ENCODE data around the gene ABCA8. TPM values are rescaled to one million over a fixed set of nuclear protein-coding genes. Genes with fewer than 3 reads are reported as not detected.

ABCA8 gene
- total RNA-seq, 1 experiment from 2014 or later, result 0.15 TPM

DNA sequence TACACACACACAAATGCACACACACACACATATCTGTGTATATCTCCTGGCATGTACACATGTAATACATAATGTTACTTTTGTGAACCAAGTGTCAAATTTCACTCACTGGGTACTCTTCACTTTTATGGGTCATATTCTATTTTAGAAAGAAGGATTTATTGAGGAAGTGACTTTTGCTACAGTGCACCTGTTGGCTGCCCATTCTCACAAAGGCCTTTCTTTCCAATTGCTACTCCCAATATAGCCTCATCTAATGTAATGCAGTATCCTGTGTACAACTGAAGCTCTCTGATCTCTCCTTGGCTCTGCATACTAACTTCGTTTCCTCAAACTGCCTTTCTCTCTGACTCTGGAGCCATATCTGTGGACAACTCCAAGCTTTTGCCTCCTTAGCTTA, 107.5 kb downstream of the ABCA8 start:
- Mint-ChIP-seq H3K9me3 (peaks cover 21% of the 10 kb centered on the region), H3K27ac (no peak overlapping the region), H3K36me3 (no peaks in the 10 kb centered on the region), H3K27me3 (ENCODE audit: low read depth) (no peaks in the 10 kb centered on the region), H3K4me1 (peaks cover 11% of the 10 kb centered on the region), H3K4me3 (no peak overlapping the region)
- CTCF ChIA-PET, result no interaction called here
- POLR2A ChIA-PET, result no interaction called here
- no peak for ATAC-seq
- no peak for DNase-seq (ENCODE audit: low spot score)
- no peak for TF ChIP-seq ELF4 (CRISPR knock-in tag; IDR thresholded peaks at IDR 0.05; ENCODE audit: low read depth)
- TF ChIP-seq RELA (CRISPR knock-in tag; IDR thresholded peaks at IDR 0.05; ENCODE audit: borderline replicate concordance), result no peak
- TF ChIP-seq ZBTB21 (CRISPR knock-in tag; IDR thresholded peaks at IDR 0.05; ENCODE audit: borderline replicate concordance), result no peak
- TF ChIP-seq GRHL2 (CRISPR knock-in tag; IDR thresholded peaks at IDR 0.05; ENCODE audit: insufficient replicate concordance, severe bottlenecking), result no peak
- TF ChIP-seq OVOL2 (CRISPR knock-in tag; IDR thresholded peaks at IDR 0.05; ENCODE audit: borderline replicate concordance), result no peak
- no peak for TF ChIP-seq GTF2I (CRISPR knock-in tag; conservative IDR thresholded peaks at IDR 0.05)
- TF ChIP-seq MYBL2 (CRISPR knock-in tag; IDR thresholded peaks at IDR 0.05), result no peak
- no peak for TF ChIP-seq FOXJ3 (CRISPR knock-in tag; IDR thresholded peaks at IDR 0.05; ENCODE audit: borderline replicate concordance)
- no peak for TF ChIP-seq TEAD4 (CRISPR knock-in tag; IDR thresholded peaks at IDR 0.05)
- no peak for TF ChIP-seq HMGA2 (CRISPR knock-in tag; IDR thresholded peaks at IDR 0.05)
- no peak for TF ChIP-seq NFATC4 (CRISPR knock-in tag; IDR thresholded peaks at IDR 0.05)
- TF ChIP-seq, protein P1, sequence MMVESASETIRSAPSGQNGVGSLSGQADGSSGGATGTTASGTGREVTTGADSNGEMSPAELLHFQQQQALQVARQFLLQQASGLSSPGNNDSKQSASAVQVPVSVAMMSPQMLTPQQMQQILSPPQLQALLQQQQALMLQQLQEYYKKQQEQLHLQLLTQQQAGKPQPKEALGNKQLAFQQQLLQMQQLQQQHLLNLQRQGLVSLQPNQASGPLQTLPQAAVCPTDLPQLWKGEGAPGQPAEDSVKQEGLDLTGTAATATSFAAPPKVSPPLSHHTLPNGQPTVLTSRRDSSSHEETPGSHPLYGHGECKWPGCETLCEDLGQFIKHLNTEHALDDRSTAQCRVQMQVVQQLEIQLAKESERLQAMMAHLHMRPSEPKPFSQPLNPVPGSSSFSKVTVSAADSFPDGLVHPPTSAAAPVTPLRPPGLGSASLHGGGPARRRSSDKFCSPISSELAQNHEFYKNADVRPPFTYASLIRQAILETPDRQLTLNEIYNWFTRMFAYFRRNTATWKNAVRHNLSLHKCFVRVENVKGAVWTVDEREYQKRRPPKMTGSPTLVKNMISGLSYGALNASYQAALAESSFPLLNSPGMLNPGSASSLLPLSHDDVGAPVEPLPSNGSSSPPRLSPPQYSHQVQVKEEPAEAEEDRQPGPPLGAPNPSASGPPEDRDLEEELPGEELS (CRISPR knock-in tag; IDR thresholded peaks at IDR 0.05), result no peak

DNA sequence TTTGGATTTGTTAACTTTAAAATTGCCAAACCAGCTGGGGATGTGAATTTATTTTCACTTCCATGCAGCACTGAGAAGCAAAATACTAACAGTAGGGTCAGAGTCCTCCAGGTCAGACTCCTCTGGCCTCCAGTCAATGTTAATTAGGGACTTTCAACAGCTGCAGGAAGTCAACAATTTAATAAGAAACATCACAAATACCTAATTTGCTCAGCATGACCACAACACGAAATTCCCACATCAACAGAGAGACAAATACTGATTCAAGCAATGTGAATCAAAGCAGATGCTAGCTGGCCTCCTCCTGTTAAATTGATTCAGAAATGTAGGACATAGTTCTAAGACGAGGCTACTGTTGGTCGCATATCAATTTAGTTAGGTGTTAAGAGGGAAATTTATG, 111.7 kb downstream of the ABCA8 start:
- H3K27ac Mint-ChIP-seq, result no peak overlapping the region; the same call in 1 of the 2 replicates
- TF ChIP-seq NR1H2 (CRISPR knock-in tag; IDR thresholded peaks at IDR 0.05) (no peak), NFATC4 (CRISPR knock-in tag; IDR thresholded peaks at IDR 0.05) (no peak), SMAD3 (CRISPR knock-in tag; IDR thresholded peaks at IDR 0.05; ENCODE audit: borderline replicate concordance) (no peak), CBFB (CRISPR knock-in tag; IDR thresholded peaks at IDR 0.05; ENCODE audit: low read depth) (no peak)
- TF ChIP-seq, protein P2, sequence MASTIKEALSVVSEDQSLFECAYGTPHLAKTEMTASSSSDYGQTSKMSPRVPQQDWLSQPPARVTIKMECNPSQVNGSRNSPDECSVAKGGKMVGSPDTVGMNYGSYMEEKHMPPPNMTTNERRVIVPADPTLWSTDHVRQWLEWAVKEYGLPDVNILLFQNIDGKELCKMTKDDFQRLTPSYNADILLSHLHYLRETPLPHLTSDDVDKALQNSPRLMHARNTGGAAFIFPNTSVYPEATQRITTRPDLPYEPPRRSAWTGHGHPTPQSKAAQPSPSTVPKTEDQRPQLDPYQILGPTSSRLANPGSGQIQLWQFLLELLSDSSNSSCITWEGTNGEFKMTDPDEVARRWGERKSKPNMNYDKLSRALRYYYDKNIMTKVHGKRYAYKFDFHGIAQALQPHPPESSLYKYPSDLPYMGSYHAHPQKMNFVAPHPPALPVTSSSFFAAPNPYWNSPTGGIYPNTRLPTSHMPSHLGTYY (CRISPR knock-in tag; IDR thresholded peaks at IDR 0.05), result no peak
- TF ChIP-seq, protein P3, sequence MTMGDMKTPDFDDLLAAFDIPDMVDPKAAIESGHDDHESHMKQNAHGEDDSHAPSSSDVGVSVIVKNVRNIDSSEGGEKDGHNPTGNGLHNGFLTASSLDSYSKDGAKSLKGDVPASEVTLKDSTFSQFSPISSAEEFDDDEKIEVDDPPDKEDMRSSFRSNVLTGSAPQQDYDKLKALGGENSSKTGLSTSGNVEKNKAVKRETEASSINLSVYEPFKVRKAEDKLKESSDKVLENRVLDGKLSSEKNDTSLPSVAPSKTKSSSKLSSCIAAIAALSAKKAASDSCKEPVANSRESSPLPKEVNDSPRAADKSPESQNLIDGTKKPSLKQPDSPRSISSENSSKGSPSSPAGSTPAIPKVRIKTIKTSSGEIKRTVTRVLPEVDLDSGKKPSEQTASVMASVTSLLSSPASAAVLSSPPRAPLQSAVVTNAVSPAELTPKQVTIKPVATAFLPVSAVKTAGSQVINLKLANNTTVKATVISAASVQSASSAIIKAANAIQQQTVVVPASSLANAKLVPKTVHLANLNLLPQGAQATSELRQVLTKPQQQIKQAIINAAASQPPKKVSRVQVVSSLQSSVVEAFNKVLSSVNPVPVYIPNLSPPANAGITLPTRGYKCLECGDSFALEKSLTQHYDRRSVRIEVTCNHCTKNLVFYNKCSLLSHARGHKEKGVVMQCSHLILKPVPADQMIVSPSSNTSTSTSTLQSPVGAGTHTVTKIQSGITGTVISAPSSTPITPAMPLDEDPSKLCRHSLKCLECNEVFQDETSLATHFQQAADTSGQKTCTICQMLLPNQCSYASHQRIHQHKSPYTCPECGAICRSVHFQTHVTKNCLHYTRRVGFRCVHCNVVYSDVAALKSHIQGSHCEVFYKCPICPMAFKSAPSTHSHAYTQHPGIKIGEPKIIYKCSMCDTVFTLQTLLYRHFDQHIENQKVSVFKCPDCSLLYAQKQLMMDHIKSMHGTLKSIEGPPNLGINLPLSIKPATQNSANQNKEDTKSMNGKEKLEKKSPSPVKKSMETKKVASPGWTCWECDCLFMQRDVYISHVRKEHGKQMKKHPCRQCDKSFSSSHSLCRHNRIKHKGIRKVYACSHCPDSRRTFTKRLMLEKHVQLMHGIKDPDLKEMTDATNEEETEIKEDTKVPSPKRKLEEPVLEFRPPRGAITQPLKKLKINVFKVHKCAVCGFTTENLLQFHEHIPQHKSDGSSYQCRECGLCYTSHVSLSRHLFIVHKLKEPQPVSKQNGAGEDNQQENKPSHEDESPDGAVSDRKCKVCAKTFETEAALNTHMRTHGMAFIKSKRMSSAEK (CRISPR knock-in tag; IDR thresholded peaks at IDR 0.05; ENCODE audit: borderline replicate concordance), result no peak
- TF ChIP-seq, protein P4, sequence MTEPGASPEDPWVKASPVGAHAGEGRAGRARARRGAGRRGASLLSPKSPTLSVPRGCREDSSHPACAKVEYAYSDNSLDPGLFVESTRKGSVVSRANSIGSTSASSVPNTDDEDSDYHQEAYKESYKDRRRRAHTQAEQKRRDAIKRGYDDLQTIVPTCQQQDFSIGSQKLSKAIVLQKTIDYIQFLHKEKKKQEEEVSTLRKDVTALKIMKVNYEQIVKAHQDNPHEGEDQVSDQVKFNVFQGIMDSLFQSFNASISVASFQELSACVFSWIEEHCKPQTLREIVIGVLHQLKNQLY (CRISPR knock-in tag; IDR thresholded peaks at IDR 0.05), result no peak
- TF ChIP-seq, protein P1 (CRISPR knock-in tag; IDR thresholded peaks at IDR 0.05), result no peak
- TF ChIP-seq, protein P5, sequence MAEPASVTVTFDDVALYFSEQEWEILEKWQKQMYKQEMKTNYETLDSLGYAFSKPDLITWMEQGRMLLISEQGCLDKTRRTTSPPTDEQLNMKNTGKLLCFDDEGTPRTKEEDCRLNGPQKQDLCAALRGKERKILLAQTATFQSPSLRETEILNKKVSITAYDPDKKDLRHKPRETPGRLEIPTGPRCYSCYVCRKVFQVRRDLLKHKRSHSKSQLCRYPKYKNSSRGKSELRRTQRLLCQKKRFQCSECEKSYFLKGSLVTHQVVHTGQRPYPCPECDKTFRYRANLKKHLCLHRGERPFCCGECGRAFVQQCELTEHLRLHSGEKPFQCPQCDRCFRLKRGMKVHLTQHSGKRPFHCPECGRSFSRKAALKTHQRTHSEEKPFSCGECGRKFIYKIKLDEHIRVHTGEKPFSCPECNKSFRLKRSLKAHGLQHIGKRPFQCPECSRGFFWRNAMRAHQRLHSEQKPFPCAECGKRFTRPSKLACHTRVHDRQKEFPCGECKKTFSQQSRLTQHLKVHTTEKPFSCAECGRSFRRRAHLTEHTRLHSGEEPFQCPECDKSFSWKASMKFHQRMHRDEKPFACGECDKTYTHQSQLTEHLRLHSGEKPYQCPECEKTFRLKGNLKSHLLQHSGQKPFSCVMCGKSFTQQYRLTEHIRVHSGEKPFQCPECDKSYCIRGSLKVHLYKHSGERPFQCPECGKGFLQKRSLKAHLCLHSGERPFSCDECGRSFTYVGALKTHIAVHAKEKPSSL (CRISPR knock-in tag; conservative IDR thresholded peaks at IDR 0.05), result no peak
- TF ChIP-seq, protein P6, sequence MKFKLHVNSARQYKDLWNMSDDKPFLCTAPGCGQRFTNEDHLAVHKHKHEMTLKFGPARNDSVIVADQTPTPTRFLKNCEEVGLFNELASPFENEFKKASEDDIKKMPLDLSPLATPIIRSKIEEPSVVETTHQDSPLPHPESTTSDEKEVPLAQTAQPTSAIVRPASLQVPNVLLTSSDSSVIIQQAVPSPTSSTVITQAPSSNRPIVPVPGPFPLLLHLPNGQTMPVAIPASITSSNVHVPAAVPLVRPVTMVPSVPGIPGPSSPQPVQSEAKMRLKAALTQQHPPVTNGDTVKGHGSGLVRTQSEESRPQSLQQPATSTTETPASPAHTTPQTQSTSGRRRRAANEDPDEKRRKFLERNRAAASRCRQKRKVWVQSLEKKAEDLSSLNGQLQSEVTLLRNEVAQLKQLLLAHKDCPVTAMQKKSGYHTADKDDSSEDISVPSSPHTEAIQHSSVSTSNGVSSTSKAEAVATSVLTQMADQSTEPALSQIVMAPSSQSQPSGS (CRISPR knock-in tag; IDR thresholded peaks at IDR 0.05; ENCODE audit: borderline replicate concordance, low read depth), result no peak
- CTCF ChIA-PET, result no interaction called here

More for the DNA sequence above, 111.7 kb downstream of the ABCA8 start:
- Mint-ChIP-seq H3K9me3 (peaks cover 14% of the 10 kb centered on the region), H3K36me3 (no peaks in the 10 kb centered on the region), H3K27me3 (ENCODE audit: low read depth) (no peaks in the 10 kb centered on the region), H3K4me1 (peaks cover 16% of the 10 kb centered on the region), H3K4me3 (no peak overlapping the region)
- no peak for DNase-seq (ENCODE audit: low spot score)
- POLR2A ChIA-PET, result no interaction called here
- no peak for ATAC-seq
